Gastrocnemius medialis (tissue), 4 donors: ENCODE data around the gene UTF1.

Source experiments
- POLR2A ChIP-seq, 2 donors: fragments of 450-650 bp; IDR thresholded peaks; one replicate each; pipeline ENCODE4 v1.6.1; 2017; ENCODE audit warnings: antibody characterized with exemption in 2 of 2, mild to moderate bottlenecking in 2 of 2, moderate library complexity in 2 of 2
- TF ChIP-seq, protein P1 (sequence below), 5 experiments: fragments of 450-650 bp in 3 of 5; fragments of 200-600 bp in 2 of 5; sonication (generic) in 2 of 5; IDR thresholded peaks in 4 of 5; conservative IDR thresholded peaks in 1 of 5; 1 replicate in 4 of 5; 2 replicates in 1 of 5; pipeline ENCODE4 v1.5.1; 2016 to 2019; ENCODE audit warnings: antibody characterized with exemption in 5 of 5, mild to moderate bottlenecking in 3 of 5, moderate library complexity in 3 of 5

DNA sequence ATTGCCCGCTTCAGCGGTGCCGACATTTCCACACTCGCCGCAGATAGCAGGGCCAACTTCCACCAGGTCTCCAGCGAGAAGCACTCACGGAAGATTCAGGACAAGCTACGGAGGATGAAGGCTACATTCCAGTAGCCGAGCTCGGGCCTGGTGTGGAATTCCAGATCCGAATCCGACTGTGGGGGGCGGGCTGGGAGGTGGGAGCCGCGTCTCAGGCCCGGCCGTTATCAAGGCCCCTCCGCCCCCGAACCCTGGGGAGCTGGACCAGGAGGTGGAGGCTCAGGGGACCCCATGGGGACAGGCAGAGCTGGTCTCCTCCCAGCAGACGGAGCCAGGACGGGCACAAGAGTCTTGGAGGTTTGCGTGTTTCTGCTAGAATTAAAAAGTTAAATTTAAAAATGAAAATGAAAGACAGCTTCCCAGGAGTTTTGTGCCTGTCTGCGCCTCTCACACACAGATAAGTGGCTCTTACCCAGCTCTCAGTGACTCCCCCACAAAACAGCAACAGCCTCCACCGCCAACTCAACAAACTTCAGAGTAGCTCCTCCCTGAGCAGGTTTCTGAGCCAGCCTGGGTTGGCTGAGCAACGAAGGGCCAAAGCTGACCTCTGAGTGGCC is 5.2 kb upstream of the UTF1 start:
- TF ChIP-seq, protein P1, sequence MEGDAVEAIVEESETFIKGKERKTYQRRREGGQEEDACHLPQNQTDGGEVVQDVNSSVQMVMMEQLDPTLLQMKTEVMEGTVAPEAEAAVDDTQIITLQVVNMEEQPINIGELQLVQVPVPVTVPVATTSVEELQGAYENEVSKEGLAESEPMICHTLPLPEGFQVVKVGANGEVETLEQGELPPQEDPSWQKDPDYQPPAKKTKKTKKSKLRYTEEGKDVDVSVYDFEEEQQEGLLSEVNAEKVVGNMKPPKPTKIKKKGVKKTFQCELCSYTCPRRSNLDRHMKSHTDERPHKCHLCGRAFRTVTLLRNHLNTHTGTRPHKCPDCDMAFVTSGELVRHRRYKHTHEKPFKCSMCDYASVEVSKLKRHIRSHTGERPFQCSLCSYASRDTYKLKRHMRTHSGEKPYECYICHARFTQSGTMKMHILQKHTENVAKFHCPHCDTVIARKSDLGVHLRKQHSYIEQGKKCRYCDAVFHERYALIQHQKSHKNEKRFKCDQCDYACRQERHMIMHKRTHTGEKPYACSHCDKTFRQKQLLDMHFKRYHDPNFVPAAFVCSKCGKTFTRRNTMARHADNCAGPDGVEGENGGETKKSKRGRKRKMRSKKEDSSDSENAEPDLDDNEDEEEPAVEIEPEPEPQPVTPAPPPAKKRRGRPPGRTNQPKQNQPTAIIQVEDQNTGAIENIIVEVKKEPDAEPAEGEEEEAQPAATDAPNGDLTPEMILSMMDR (IDR thresholded peaks at IDR 0.05 in 4 of 5, conservative IDR thresholded peaks at IDR 0.05 in 1 of 5): no peak
- no peak for TF ChIP-seq POLR2A (IDR thresholded peaks at IDR 0.05)
